GM12878 (cell line): Measurements from ENCODE around the gene OPCML. TPM values are rescaled to one million over a fixed set of nuclear protein-coding genes. Genes with fewer than 3 reads are reported as not detected.

ENCODE experiments used
- ATAC-seq: fragments of 200-7000 bp; cut with Tn5 transposase; 3 replicates; pipeline ENCODE4 v1.9.1; 2020; ENCODE audit warnings: mild to moderate bottlenecking, moderate library complexity
- BruUV-seq: library from RNA; stranded (reverse); fragments of 400-500 nt; replicated peaks from 2 replicates; lab custom pipeline; 2021; lab: Mats Ljungman, UMichigan
- CTCF ChIA-PET: fragments of 300-600 bp; sonication (Branson Sonifier 250); formaldehyde crosslinking; extraction: SDS; loops from one replicate; lab custom pipeline; 2021; ENCODE audit warnings: inconsistent platforms; lab: Yijun Ruan, JAX
- POLR2A ChIA-PET: fragments of 350-600 bp; formaldehyde crosslinking; extraction: SDS; loops from one replicate; lab custom pipeline; 2021; ENCODE audit warnings: inconsistent platforms; lab: Charles Lee
- RAD21 ChIA-PET: fragments of 300-600 bp; sonication (Branson Sonifier 250); formaldehyde crosslinking; loops from one replicate; lab custom pipeline; 2023; ENCODE audit warnings: antibody characterized with exemption; ENCODE audit not compliant: unreplicated experiment; lab: Charles Lee
- SMC1A ChIA-PET: fragments of 300-600 bp; sonication (Branson Sonifier 250); formaldehyde crosslinking; loops from one replicate; lab custom pipeline; 2023; ENCODE audit not compliant: unreplicated experiment, uncharacterized antibody; lab: Charles Lee
- DNase-seq: peaks from one replicate; pipeline ENCODE4 v3.0.0-alpha.2; 2011; ENCODE audit warnings: low read depth, low spot score
- FAIRE-seq: peaks from 3 replicates; lab custom pipeline; 2011; peaks lifted over from hg19 to GRCh38; lab: Jason Lieb, UNC
- H2AFZ ChIP-seq: 2 replicates; pipeline ENCODE4 v1.6.0; 2011; ENCODE audit warnings: low read depth, low read length, control low read depth; ENCODE audit not compliant: control insufficient read depth
- H3K27ac ChIP-seq: 2 replicates; pipeline ENCODE4 v1.5.1; 2011; ENCODE audit warnings: control low read depth; ENCODE audit not compliant: control insufficient read depth, insufficient read depth
- H3K27me3 ChIP-seq, 2 experiments: replicated peaks in 1 of 2; 2 replicates each; pipeline versions ENCODE4 v1.6.0 to v1.6.1; 2011; ENCODE audit warnings: low read length in 1 of 2; ENCODE audit not compliant: control insufficient read depth in 2 of 2, insufficient read depth in 2 of 2
- H3K36me3 ChIP-seq, 2 experiments: 2 replicates each; pipeline ENCODE4 v1.5.1; 2011; ENCODE audit warnings: low read length in 1 of 2; ENCODE audit not compliant: control insufficient read depth in 2 of 2, insufficient read depth in 2 of 2
- H3K4me1 ChIP-seq: 2 replicates; pipeline ENCODE4 v1.6.1; 2011; ENCODE audit warnings: mild to moderate bottlenecking, low read length, moderate library complexity, mixed read lengths; ENCODE audit not compliant: control insufficient read depth, insufficient read depth
- H3K4me2 ChIP-seq: 2 replicates; pipeline ENCODE4 v1.6.0; 2011; ENCODE audit warnings: control low read depth; ENCODE audit not compliant: control insufficient read depth, insufficient read depth
- H3K4me3 ChIP-seq: fragments of 200-600 bp; sonication (generic); 2 replicates; pipeline ENCODE4 v1.5.1; 2016
- H3K79me2 ChIP-seq: 2 replicates; pipeline ENCODE4 v1.6.0; 2011; ENCODE audit warnings: low read length; ENCODE audit not compliant: control insufficient read depth, insufficient read depth
- H3K9ac ChIP-seq: 2 replicates; pipeline ENCODE4 v1.8.0; 2011; ENCODE audit warnings: low read length, control low read depth, mixed read lengths; ENCODE audit not compliant: control insufficient read depth, insufficient read depth
- H3K9me3 ChIP-seq: replicated peaks from 3 replicates; pipeline ENCODE4 v1.5.1; 2011; ENCODE audit warnings: mild to moderate bottlenecking, low read length; ENCODE audit not compliant: control insufficient read depth, insufficient read depth
- H4K20me1 ChIP-seq: 2 replicates; pipeline ENCODE4 v1.6.0; 2011; ENCODE audit not compliant: control insufficient read depth, insufficient read depth
- BACH1 ChIP-seq: fragments of 450-650 bp; IDR thresholded peaks from 2 replicates; pipeline ENCODE4 v1.6.1; 2017; ENCODE audit warnings: mild to moderate bottlenecking, borderline replicate concordance
- HCFC1 ChIP-seq: fragments of 150-350 bp; IDR thresholded peaks from 2 replicates; pipeline ENCODE4 v1.6.1; 2014; ENCODE audit warnings: low read length
- IKZF1 ChIP-seq: fragments of 450-650 bp; conservative IDR thresholded peaks from 2 replicates; pipeline ENCODE4 v1.6.1; 2017; ENCODE audit warnings: antibody characterized with exemption, mild to moderate bottlenecking
- IRF4 ChIP-seq: IDR thresholded peaks from 2 replicates; pipeline ENCODE4 v1.6.1; 2011; ENCODE audit warnings: low read depth, low read length
- NR2F1 ChIP-seq: fragments of 450-650 bp; conservative IDR thresholded peaks from 2 replicates; pipeline ENCODE4 v1.6.1; 2017; ENCODE audit warnings: mild to moderate bottlenecking
- NRF1 ChIP-seq: conservative IDR thresholded peaks from 2 replicates; pipeline ENCODE4 v1.6.1; 2011; ENCODE audit warnings: mild to moderate bottlenecking, low read depth, low read length, improper control_type of control experiment
- PAX5 ChIP-seq: IDR thresholded peaks from 2 replicates; pipeline ENCODE4 v1.6.1; 2011; ENCODE audit warnings: low read depth, low read length, borderline replicate concordance
- RAD51 ChIP-seq: fragments of 450-650 bp; IDR thresholded peaks from 2 replicates; pipeline ENCODE4 v1.6.1; 2016; ENCODE audit warnings: moderate library complexity, mild to moderate bottlenecking, inconsistent platforms
- SP1 ChIP-seq: IDR thresholded peaks from one replicate; pipeline ENCODE4 v1.6.1; 2011; ENCODE audit warnings: low read depth, low read length
- WGBS: methylation state at CpG from one replicate; pipeline ENCODE4 v1.1.6; 2016; ENCODE audit warnings: low lambda C conversion rate; ENCODE audit not compliant: insufficient replicate concordance, insufficient coverage; ENCODE audit errors: missing lambda C conversion rate; 5-methylcytosine and 5-hydroxymethylcytosine counted together
- in situ Hi-C: fragments of 300-500 bp; cut with MboI; formaldehyde crosslinking; loops from 9 replicates; pipeline ENCODE4 v1.14.3; 2018; ENCODE audit warnings: mixed read lengths
- intact Hi-C: fragments of 100-400 bp; cut with micrococcal nuclease; formaldehyde crosslinking; loops from one replicate; pipeline ENCODE4 v1.14.2; 2022; ENCODE audit not compliant: unreplicated experiment
- polyA plus RNA-seq, 11 experiments: library from polyadenylated mRNA; depleted of rRNA in 4 of 11; unstranded in 6 of 11; stranded (reverse) in 5 of 11; fragments of >200 nt; fragmentation: Nextera tagmentation in 4 of 11; fragmentation: Illumina TruSeq in 1 of 11; extraction: Ambion mirVana in 4 of 11; extraction: Trizol in 1 of 11; gene quantifications; 1 replicate in 1 of 11; 2 replicates in 10 of 11; pipeline versions ENCODE4 v1.2.1 to v1.2.3, GENCODE V29; 2011 to 2016; ENCODE audit warnings: inconsistent platforms in 2 of 11, missing spikeins in 2 of 11, low read depth in 1 of 11
- total RNA-seq, 4 experiments: library from RNA; depleted of rRNA in 3 of 4; stranded (reverse); fragments of >200 nt in 3 of 4; fragmentation: Illumina TruSeq in 1 of 4; extraction: Trizol in 1 of 4; gene quantifications; 2 replicates each; pipeline versions ENCODE4 v1.2.1 to v1.2.3, GENCODE V29; 2013 to 2021
- TF ChIP-seq, protein P1 (sequence below): fragments of 450-650 bp; IDR thresholded peaks from 2 replicates; pipeline ENCODE4 v1.6.1; 2017; ENCODE audit warnings: mild to moderate bottlenecking, low read depth, inconsistent platforms; ENCODE audit not compliant: poor library complexity, severe bottlenecking

Gene OPCML
- total and polyA plus RNA-seq, 10 of the 15 experiments (the other 5 are each of a cell fraction or from before 2014, with no cell fraction given) = 0.84 TPM; not detected in 9

DNA sequence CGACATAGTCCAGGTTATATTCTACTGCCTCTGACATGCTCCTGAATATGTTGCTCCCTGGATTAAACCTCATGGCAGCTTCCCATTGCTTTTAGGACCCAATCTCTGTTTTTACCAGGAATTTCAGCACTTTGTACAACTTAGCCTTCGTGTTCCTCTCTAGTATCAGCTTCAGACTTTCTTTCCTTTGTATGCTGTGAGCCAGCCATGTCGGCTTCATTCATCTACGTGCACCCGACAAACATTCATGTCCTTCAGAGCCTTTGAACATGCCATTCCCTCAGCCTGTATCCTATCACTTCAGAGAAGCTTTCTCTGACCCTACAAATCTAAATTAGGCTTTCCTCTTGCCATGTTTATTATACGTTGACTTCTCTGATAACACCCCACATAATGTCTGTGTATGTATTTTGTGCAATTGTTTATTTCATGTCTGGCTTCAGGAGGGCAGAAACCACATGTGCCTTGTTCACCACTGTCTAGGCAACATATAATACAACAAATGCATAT is 743.4 kb downstream of the OPCML start:
- ChIA-PET RAD21 (no interaction called here), SMC1A (no interaction called here), CTCF (interaction anchor here (1.2 kb wide), 1 partner anchor 19 kb away, joined by 3 read pairs; no protein-coding TSS in a partner anchor), POLR2A (no interaction called here)
- 39% methylated on average over 6 of the region's 6 CpGs for WGBS
- Histone ChIP-seq H3K4me1 (no peaks in the 10 kb centered on the region), H3K27me3 (no peaks in the 10 kb centered on the region), H3K9ac (no peak overlapping the region), H3K36me3 (no peaks in the 10 kb centered on the region), H4K20me1 (no peaks in the 10 kb centered on the region), H3K27ac (no peak overlapping the region), H3K79me2 (no peaks in the 10 kb centered on the region), H3K4me3 (no peak overlapping the region), H3K4me2 (no peak overlapping the region), H3K9me3 (no peaks in the 10 kb centered on the region), H2AFZ (no peak overlapping the region)
- TF ChIP-seq BACH1 (no peak), SP1 (no peak), IRF4 (no peak), NRF1 (no peak), IKZF1 (no peak), RAD51 (no peak), NR2F1 (no peak), PAX5 (no peak), HCFC1 (no peak)
- TF ChIP-seq, protein P1, sequence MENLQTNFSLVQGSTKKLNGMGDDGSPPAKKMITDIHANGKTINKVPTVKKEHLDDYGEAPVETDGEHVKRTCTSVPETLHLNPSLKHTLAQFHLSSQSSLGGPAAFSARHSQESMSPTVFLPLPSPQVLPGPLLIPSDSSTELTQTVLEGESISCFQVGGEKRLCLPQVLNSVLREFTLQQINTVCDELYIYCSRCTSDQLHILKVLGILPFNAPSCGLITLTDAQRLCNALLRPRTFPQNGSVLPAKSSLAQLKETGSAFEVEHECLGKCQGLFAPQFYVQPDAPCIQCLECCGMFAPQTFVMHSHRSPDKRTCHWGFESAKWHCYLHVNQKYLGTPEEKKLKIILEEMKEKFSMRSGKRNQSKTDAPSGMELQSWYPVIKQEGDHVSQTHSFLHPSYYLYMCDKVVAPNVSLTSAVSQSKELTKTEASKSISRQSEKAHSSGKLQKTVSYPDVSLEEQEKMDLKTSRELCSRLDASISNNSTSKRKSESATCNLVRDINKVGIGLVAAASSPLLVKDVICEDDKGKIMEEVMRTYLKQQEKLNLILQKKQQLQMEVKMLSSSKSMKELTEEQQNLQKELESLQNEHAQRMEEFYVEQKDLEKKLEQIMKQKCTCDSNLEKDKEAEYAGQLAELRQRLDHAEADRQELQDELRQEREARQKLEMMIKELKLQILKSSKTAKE = no peak
- intact Hi-C loops = no loop called here
- ATAC-seq (no peak), FAIRE-seq (no peak), DNase-seq (no peak)
- no TSS peak for BruUV-seq
- in situ Hi-C loops = no loop called here
